PC-9 (cell line): ENCODE measurements around the gene EPS8L3.

ENCODE experiments used
- CTCF ChIP-seq: fragments of 200-600 bp; sonication (generic); conservative IDR thresholded peaks from 2 replicates; pipeline ENCODE4 v1.6.1; 2017; ENCODE audit warnings: mixed run types, antibody characterized with exemption, mild to moderate bottlenecking, moderate library complexity
- EZH2 ChIP-seq: fragments of 200-600 bp; sonication (generic); IDR thresholded peaks from 2 replicates; pipeline ENCODE4 v1.8.0; 2017; ENCODE audit warnings: antibody characterized with exemption, low read depth

GRCh38 chr1:109757936-109758786 lies 5.6 kb downstream of the EPS8L3 start:
- TF ChIP-seq CTCF (no peak), EZH2 (no peak)
